Fibroblast of lung (primary cell): ENCODE data around the gene ITGAE.

Experiments
- CTCF ChIP-seq, 2 donors: IDR thresholded peaks in 1 of 2; conservative IDR thresholded peaks in 1 of 2; 1 replicate in 1 of 2; 2 replicates in 1 of 2; pipeline ENCODE4 v1.5.1; 2011 to 2012; ENCODE audit warnings: low read length in 2 of 2, control low read depth in 1 of 2, inconsistent platforms in 1 of 2, low read depth in 1 of 2, mild to moderate bottlenecking in 1 of 2
- EZH2 ChIP-seq: IDR thresholded peaks from 2 replicates; pipeline ENCODE4 v1.5.1; 2012; ENCODE audit warnings: low read length, control low read depth, mild to moderate bottlenecking; ENCODE audit errors: missing control alignments

GRCh38 chr17:3693141-3693540 lies 107.8 kb downstream of the ITGAE start:
- TF ChIP-seq CTCF (conservative IDR thresholded peaks at IDR 0.05 in 1 of 2, IDR thresholded peaks at IDR 0.05 in 1 of 2; ENCODE audit: low read depth in 1 of 2, low read length in 2 of 2): no peak
- no peak for TF ChIP-seq EZH2
